ENCODE data around the gene IRF8.

Gene IRF8

DNA sequence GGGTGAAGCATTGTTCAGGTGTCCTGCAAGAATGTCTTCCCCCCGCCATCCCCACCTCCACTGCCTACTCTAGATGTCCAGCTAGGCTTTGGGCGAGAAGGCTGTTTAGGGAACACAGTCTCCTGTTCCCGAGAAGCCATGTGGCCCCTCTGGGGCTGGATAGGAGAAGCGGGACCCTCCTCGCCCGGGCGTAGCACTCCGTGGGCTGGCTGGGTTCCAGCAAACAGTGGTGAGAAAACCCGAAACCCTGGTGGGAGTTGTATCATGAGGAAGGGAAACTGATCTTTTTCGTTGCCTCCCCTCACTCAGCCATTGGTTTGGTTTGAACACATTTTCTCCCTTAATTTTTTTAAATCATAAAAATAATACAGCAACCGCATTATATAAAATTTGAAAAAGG lies 56.6 kb downstream of the IRF8 start:
- no peak for FAIRE-seq
- no peak for DNase-seq (ENCODE audit: low spot score)

DNA sequence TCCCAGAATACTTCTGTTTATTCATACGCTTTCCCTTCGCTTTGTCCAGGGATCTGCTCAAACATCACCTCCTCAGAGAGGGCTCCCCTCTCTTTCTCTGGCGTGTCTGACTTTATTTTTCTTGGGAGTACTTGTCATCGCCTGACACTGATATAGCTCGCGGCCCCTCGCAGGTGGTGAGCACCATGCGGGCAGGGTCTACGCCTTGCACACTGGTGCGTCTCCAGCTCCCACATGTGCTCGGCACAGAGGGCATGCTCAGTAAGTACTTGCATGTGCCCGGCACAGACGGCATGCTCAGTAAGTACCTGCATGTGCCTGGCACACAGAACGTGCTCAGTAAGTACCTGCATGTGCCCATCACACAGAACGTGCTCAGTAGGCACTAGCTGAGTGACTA lies 57.5 kb downstream of the IRF8 start:
- no peak for FAIRE-seq
- no peak for DNase-seq (ENCODE audit: low spot score)

GRCh38 chr16:85958731-85959130 lies 59.8 kb downstream of the IRF8 start:
- no peak for DNase-seq (ENCODE audit: low spot score)
- FAIRE-seq = no peak

- DNase-seq (ENCODE audit: low spot score) (no peak), FAIRE-seq (no peak)
Measured at GRCh38 chr16:85959686-85960085, 60.7 kb downstream of the IRF8 start.

DNA sequence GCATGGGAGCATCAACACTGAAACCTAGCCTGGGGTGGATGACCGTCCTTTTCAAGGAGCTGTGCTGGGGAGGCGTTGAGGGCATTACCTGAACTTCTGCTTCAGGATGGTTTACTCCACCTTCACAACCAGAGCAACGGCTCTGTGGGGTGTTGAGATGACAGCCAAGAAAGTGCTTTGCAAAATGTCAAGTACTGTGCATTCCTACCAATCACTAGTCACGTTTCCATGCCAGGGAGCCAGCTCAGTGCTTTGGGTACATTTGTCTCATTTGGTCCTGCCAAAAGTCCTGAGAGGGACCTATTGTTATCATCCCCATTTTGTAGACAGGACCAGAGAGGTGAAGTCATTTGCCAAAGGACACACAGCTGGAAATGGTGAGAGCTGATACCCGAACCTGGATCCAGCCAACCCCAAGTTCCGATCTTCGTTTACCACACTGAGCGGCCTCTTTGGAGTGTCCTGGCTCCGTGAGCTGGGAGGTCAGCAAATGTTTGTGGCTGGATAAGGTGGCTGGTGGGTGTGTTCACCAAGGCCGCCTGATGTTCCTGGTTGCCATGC lies 61.6 kb downstream of the IRF8 start:
- no peak for FAIRE-seq
- no peak for DNase-seq (ENCODE audit: low spot score)

- FAIRE-seq (no peak), DNase-seq (ENCODE audit: low spot score) (no peak)
Measured at GRCh38 chr16:85961988-85962915, 63.3 kb downstream of the IRF8 start.

- DNase-seq (ENCODE audit: low spot score) (no peak), FAIRE-seq (no peak)
Measured at GRCh38 chr16:85963753-85964285, 64.9 kb downstream of the IRF8 start.

- no peak for DNase-seq (ENCODE audit: low spot score)
- no peak for FAIRE-seq
Measured at GRCh38 chr16:85965125-85965524, 66.2 kb downstream of the IRF8 start.

- FAIRE-seq (no peak), DNase-seq (ENCODE audit: low spot score) (no peak)
Measured at GRCh38 chr16:85967111-85967510, 68.1 kb downstream of the IRF8 start.

DNA sequence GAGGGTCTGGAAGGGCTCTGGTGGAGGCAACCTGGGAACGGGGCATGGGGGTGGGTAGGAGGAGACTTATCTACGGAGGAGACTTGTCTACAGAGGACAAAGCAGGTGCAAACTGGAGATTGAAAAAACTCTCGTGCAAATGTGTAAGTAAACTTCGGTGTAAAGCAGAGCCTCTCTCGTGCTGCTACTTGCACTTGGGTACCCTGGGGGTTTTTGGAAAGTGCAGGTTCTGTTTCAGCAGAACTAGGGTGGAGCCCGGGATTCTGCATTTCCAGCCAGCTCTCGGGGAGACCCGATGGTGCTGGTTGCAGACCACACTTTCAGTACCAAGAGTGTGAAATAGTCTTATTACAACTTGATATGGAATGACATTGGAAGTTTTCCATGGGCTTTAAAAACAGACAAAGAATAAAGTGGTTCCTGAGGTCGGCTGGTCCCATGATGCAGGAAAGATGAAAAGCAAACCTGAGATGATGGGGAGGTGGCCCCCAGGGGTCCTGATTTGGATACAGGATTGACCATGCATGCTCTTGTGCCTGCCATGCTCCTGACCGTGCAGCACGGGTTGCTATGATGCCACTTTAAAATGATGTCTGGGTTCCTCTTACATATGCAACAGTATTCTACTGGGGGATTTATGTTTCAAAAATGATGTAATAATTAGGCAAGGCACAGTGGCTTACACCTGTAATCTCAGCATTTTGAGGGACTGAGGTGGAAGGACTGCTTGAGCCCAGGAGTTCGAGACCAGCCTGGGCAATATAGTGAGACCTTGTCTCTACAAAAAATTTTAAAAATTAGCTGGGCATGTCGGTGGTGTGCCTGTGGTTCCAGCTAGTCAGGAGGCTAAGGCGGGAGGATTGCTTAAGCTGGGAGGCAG lies 69.3 kb downstream of the IRF8 start:
- FAIRE-seq (no peak), DNase-seq (ENCODE audit: low spot score) (no peak)

DNA sequence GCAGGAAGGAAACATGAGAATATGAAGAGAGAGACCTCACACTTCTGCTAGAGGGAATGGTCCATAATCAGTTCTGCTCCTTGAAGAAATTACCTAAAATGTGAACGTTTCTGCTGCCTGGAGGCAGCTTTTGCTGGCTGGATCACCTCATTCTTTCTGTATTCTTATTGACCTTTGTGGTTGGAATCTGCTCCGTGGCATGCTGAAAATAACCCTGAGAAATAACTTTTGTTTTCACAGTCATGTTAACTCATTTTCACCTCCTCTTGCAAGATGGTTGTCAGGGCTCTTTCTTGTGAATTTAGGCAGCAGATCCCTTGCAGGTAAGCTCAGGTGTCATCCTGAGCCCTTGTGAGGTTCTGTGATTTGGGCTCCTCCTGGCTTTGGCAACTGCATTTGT lies 70.2 kb downstream of the IRF8 start:
- DNase-seq (ENCODE audit: low spot score) (no peak), FAIRE-seq (no peak)

GRCh38 chr16:85969591-85969990 lies 70.6 kb downstream of the IRF8 start:
- DNase-seq (ENCODE audit: low spot score) (no peak), FAIRE-seq (no peak)

DNA sequence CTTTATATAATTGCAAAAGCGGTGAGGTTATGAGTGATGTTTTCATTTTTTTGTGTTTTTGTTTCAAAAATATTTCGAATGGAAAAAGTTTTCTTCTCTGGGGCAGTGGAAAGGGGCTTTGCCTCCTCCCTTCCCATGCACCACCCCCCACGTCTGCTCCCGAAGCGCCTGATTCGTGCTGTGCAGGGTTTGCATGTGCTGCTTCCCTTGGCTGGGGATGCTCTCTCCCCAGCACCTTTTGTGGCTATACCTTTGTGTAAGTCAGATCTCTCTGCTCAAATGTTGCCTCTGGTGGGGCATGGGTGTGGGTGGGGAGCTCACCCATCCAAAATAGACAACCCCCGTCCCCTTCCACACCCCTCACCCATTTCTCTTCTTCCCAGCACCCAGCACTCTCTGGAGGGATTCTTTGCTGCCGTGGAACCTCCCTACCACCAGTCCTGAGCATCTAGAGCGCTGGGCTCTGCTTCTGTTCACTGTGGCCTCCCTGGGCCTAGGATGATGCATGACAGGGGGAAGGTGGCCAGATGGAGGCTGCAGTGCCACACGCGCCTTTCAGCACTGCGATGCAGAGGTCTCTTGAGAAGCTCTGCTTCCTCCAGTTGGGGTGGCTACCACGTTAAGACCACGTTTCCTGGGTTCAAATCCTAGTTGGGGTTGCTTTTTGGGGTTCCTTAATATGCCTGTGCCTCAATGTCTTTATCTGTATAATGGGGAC lies 71.2 kb downstream of the IRF8 start:
- FAIRE-seq (no peak), DNase-seq (ENCODE audit: low spot score) (no peak)

GRCh38 chr16:85970738-85971137 lies 71.8 kb downstream of the IRF8 start:
- DNase-seq (ENCODE audit: low spot score) (no peak), FAIRE-seq (no peak)
